22Rv1 (cell line): Measurements from ENCODE around the gene SOHLH2.

Experiments used
- H3K27ac ChIP-seq: fragments of 450-650 bp; 2 replicates; pipeline ENCODE4 v1.5.1; 2017
- CTCF ChIP-seq: fragments of 450-650 bp; IDR thresholded peaks from 2 replicates; pipeline ENCODE4 v1.5.1; 2017; ENCODE audit warnings: mild to moderate bottlenecking
- ZFX ChIP-seq: fragments of 450-650 bp; IDR thresholded peaks from 2 replicates; pipeline ENCODE4 v1.6.1; 2017; ENCODE audit warnings: antibody characterized with exemption, borderline replicate concordance

SOHLH2 gene

GRCh38 chr13:36126491-36126890, 87.9 kb downstream of the SOHLH2 start:
- TF ChIP-seq ZFX = no peak
- no peak for TF ChIP-seq CTCF

DNA sequence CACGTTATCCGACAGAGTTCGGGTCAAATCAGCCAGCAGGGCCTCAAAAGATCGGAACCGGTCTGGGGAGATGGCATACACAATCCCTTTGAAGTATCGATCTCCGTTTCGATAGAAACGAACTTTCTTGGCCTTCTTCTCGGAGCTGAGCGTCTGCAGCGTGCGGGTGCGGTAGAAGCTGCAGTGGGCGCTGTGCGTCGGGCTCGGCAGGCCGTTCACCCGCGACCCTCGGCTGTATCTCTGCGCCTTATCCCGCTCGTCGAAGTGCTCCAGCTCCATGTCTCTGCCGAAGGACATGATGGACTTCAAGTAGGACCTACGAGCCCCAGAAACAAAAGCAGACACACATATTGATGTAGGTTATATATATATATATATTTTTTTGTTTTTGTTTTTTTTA, 88.5 kb downstream of the SOHLH2 start:
- TF ChIP-seq ZFX (no peak), CTCF (no peak)
- no peak overlapping the region for H3K27ac ChIP-seq

More at GRCh38 chr13:36126491-36126890, 87.9 kb downstream of the SOHLH2 start:
- H3K27ac ChIP-seq = no peak overlapping the region

DNA sequence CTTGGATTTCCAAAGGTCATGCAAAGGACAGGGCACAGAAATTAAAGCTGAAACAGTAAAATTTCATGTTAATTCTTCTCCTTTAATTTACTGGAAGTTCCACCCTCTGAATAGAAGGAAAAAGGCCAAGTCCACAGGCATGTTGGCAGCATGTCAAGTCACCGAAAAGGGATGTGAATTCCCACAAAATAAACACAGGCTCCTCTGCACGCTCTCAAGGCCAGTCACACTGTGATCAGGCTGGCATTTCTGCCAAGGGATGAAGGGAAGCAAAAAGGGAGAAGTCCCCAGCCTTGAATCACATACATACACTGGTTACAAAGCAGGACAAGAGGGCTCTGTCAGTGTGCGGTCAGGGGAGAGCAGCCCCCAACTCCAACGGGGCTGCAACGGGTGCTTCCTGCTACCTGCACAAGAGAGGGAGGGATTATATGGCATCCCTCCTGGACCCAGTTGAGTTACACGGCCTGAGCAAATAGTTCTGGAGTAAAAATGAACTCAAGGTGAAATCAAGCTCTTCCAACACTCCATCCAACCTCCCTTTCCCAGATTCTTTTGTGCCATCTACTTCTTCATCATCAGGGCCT, 90.0 kb downstream of the SOHLH2 start:
- TF ChIP-seq CTCF (no peak), ZFX (no peak)
- no peak overlapping the region for H3K27ac ChIP-seq
